ENCODE results near the gene ARID3A. TPM values are rescaled to one million over a fixed set of nuclear protein-coding genes. Genes with fewer than 3 reads are reported as not detected.

ARID3A gene
- total and polyA plus RNA-seq, 8 donors: 20.6 to 35.7 (median 23.6) TPM

DNA sequence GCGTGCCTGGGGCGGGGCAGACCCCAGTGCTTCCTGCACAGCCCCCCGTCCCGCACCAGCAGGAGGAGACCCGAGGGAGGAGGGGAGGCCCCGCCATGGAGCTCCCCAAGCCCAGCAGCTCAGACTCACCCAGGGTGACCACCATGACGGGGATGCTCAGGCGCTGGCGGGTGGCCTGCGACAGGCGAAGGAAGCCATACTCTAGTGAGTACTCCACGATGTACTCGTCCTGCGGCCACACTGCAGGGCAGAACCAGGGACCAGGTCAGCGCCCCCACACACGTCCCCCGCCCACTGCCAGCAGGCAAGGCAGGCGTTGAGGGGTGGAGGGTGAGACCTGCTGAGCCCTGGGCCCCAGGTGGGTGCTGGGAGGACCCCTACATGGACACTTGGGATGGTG lies 86.5 kb downstream of the ARID3A start:
- intact Hi-C loops (cut with DNase I): no loop called here
- Histone ChIP-seq H3K9me3 (no peaks in the 10 kb centered on the region), H3K27ac (no peak overlapping the region), H3K36me3 (peaks cover 0 to 86% of the 10 kb centered on the region in 2 donors), H3K4me1 (peaks cover 22% of the 10 kb centered on the region in 2 donors), H3K27me3 (no peaks in the 10 kb centered on the region), H3K4me3 (no peak overlapping the region)
- TF ChIP-seq, protein P1, sequence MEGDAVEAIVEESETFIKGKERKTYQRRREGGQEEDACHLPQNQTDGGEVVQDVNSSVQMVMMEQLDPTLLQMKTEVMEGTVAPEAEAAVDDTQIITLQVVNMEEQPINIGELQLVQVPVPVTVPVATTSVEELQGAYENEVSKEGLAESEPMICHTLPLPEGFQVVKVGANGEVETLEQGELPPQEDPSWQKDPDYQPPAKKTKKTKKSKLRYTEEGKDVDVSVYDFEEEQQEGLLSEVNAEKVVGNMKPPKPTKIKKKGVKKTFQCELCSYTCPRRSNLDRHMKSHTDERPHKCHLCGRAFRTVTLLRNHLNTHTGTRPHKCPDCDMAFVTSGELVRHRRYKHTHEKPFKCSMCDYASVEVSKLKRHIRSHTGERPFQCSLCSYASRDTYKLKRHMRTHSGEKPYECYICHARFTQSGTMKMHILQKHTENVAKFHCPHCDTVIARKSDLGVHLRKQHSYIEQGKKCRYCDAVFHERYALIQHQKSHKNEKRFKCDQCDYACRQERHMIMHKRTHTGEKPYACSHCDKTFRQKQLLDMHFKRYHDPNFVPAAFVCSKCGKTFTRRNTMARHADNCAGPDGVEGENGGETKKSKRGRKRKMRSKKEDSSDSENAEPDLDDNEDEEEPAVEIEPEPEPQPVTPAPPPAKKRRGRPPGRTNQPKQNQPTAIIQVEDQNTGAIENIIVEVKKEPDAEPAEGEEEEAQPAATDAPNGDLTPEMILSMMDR (IDR thresholded peaks at IDR 0.05): no peak
- no peak for ATAC-seq
- DNase-seq: peak in 1 of 4 donors; percentile 65

DNA sequence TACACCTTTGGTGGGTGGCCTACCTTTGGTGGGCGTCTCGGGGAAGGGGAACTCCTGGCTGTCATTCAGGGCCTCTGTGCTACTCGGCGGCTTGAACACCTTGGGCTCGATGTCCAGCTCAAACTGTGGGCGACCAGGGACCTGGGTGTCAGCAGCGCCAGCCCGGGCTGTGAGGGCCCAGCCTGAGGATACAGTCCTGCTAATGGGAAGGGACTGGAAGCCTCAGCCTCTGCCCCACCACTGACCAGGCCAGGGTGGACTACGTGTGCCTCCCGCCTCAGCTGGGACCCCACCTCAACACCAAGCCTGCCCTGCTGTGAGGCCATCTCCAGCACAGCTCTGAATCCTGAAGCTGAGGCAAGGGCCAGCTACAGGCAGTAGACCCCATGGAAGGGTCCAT lies 87.4 kb downstream of the ARID3A start:
- Histone ChIP-seq H3K36me3 (peaks cover 0 to 80% of the 10 kb centered on the region in 2 donors), H3K4me1 (peaks cover 30 to 31% of the 10 kb centered on the region in 2 donors)
- ATAC-seq: no peak

DNA sequence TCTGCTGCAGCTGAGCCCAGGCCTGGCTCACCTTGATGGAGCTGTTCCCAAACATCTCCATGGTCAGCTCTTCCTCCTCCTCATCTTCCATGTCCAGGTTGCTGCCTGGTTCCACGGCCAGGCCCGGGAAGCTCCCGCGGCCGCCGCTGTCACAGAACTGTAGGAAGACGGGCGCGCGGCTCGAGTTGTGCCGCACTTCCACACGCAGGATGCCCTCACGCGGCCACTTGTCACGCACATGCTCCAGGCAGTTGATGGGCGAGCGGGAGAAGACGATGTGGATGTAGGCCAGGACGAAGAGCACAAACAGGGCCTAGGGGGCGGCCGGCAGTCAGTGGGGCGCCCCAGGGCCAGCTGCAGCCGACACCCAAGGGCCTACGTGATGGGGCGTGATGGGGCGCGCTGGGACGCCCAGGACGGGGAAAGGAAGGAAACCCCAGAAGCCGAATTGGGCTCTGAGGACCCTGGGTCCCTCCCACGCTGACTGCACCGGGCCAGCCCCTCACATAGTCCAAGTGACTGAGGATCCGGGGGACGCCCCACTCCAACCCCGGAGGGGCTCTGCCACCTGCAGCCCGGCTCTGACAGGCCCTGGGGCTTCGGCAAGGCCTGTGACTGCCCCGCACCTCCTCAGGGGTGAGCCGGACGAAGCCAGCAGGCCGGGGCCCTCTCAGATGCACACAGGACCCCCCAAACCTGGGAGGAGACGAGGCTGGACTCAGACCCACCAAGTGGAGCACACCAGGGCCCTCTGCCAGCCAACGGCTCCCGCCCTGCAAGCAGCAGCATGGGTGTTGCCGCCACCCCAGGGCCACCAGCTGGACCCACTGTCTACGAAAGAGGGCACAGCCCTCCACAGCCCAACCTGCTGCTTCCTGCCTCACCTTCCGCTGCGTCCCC lies 88.6 kb downstream of the ARID3A start:
- peak in 1 of 4 donors; percentile 74 for DNase-seq
- Histone ChIP-seq H3K27me3 (no peaks in the 10 kb centered on the region), H3K4me3 (no peak overlapping the region), H3K27ac (no peak overlapping the region), H3K4me1 (peaks cover 38 to 43% of the 10 kb centered on the region in 2 donors), H3K36me3 (peaks cover 0 to 72% of the 10 kb centered on the region in 2 donors), H3K9me3 (no peaks in the 10 kb centered on the region)
- intact Hi-C loops (cut with DNase I): no loop called here
- no peak for ATAC-seq
- TF ChIP-seq, protein P1 (IDR thresholded peaks at IDR 0.05): no peak

More for the DNA sequence above, 87.4 kb downstream of the ARID3A start:
- TF ChIP-seq, protein P1 (IDR thresholded peaks at IDR 0.05): no peak
- intact Hi-C loops (cut with DNase I): no loop called here
- Histone ChIP-seq H3K4me3 (no peak overlapping the region), H3K27me3 (no peaks in the 10 kb centered on the region), H3K27ac (no peak overlapping the region), H3K9me3 (no peaks in the 10 kb centered on the region)
- DNase-seq: no peak

DNA sequence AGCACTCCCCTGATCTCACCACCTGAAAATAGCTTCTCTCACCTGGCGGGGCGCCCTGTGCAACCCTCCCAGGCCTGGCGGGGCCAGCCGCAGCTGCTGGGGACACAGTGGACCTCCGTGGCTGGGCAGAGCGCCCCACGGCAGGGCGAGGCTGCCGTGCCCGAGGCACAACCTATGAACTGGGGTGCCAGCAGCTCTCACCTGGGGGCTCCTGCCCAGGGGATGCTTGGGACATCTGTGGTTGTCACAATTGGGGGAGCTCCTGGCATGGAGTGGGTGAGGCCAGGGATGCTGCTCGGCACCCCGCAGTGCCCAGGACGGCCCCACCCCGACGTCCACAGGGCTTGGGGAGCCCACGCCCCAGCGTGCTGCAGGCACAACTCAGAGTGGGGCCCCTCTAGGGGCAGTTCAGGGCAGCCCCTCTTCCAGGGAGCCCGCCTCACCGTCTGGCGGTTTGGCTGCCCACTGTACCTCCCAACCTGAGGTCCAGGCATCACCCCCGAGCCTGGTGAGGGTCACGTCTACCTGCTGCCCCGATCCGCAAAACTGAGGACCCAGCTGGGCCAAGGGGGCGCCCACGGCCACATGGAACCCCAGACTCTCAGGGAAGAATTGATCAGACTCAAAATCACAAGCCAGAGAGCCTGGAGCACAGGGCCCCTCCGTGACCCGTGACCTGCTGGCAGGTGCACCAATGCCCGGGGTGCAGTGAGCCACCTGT lies 89.4 kb downstream of the ARID3A start:
- DNase-seq: peak in 1 of 4 donors; percentile 62
- TF ChIP-seq, protein P1 (IDR thresholded peaks at IDR 0.05): no peak
- Histone ChIP-seq H3K36me3 (peaks cover 0 to 64% of the 10 kb centered on the region in 2 donors), H3K4me3 (no peak overlapping the region), H3K4me1 (peaks cover 43 to 51% of the 10 kb centered on the region in 2 donors), H3K27ac (no peak overlapping the region), H3K9me3 (no peaks in the 10 kb centered on the region), H3K27me3 (no peaks in the 10 kb centered on the region)
- ATAC-seq: no peak
- intact Hi-C loops (cut with DNase I): no loop called here

Data from left lung (tissue), 10 donors.